Peyer's patch (tissue), 4 donors: Measurements from ENCODE around the gene MAML2. TPM values are rescaled to one million over a fixed set of nuclear protein-coding genes. Genes with fewer than 3 reads are reported as not detected.
A peak's percentile ranks its signal among the peaks of the same experiment; 100 is the strongest.

Experiments used
- DNase-seq, 3 donors: peaks; one replicate each; pipeline ENCODE4 v3.0.0-alpha.2; 2017 to 2019
- H3K27ac ChIP-seq, 4 donors: fragments of 200-600 bp; sonication (generic); one replicate each; pipeline ENCODE4 v1.5.1; 2016 to 2019
- H3K27me3 ChIP-seq, 2 donors: fragments of 200-600 bp; sonication (generic); one replicate each; pipeline ENCODE4 v1.5.1; 2019
- H3K36me3 ChIP-seq, 3 donors: fragments of 200-600 bp; sonication (generic); one replicate each; pipeline ENCODE4 v1.5.1; 2016 to 2019
- H3K4me1 ChIP-seq, 4 donors: fragments of 200-600 bp; sonication (generic); one replicate each; pipeline ENCODE4 v1.5.1; 2016 to 2019
- H3K4me3 ChIP-seq, 4 donors: fragments of 200-600 bp; sonication (generic); 1 replicate in 3 of 4; 2 replicates in 1 of 4; pipeline ENCODE4 v1.5.1; 2016 to 2019; ENCODE audit warnings: mild to moderate bottlenecking in 1 of 4
- H3K9me3 ChIP-seq, 4 donors: fragments of 200-600 bp; sonication (generic); one replicate each; pipeline ENCODE4 v1.5.1; 2016 to 2019; ENCODE audit warnings: mild to moderate bottlenecking in 1 of 4
- POLR2A ChIP-seq, 2 donors: fragments of 450-650 bp; IDR thresholded peaks; one replicate each; pipeline ENCODE4 v1.5.1; 2017; ENCODE audit warnings: antibody characterized with exemption in 2 of 2, mild to moderate bottlenecking in 2 of 2, moderate library complexity in 2 of 2
- total RNA-seq, 4 donors: library from RNA; depleted of rRNA; stranded (reverse); fragments of >200 nt; gene quantifications; one replicate each; pipeline ENCODE4 v1.1.0, GENCODE V29; 2016
- TF ChIP-seq, protein P1 (sequence below), 6 experiments: fragments of 450-650 bp in 4 of 6; fragments of 200-600 bp in 2 of 6; sonication (generic) in 1 of 6; IDR thresholded peaks; one replicate each; pipeline ENCODE4 v1.5.1; 2017 to 2019; ENCODE audit warnings: antibody characterized with exemption in 6 of 6, mild to moderate bottlenecking in 3 of 6, moderate library complexity in 1 of 6

MAML2 gene
- total RNA-seq, 4 donors from 2014 or later, result 8.4 to 60.2 (median 22.7) TPM

DNA sequence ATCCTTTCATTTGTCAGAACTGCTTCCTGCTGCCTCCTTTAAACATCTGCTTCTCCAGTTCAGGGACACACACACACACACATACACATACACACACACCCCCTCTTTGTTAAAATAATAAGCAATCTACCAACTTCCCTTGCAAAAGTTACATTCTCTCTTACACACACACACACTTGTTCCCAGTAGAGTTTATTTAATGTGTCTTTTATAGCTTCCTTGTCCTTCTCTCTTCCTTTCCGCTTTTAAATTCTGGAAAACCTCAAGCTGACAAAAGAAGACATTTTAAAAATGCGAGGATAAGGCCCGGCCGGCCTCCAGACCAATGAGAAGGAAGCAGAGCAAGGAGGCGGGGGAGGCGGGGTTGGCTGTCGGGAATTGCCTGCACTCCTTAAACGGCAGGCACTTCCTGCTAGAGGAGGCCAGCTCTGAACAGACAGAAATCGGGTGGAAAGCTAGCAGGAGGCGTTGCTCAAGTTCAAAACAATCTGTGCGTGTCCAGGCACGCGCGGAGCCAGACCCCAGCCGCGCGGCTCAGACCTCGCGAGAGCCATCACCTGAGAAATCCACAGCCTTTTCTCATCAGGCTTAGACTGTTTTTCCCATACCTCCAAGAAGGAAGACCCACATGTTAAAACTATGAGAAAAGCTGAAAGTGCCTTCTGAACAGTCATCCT, 99.9 kb downstream of the MAML2 start:
- peak overlapping the region; percentile 35 to 57 (median 42) for H3K4me3 ChIP-seq
- no peaks in the 10 kb centered on the region for H3K36me3 ChIP-seq
- H3K27me3 ChIP-seq, result no peaks in the 10 kb centered on the region
- H3K27ac ChIP-seq, result peak overlapping the region; percentile 71 to 90 (median 80)
- no peaks in the 10 kb centered on the region for H3K9me3 ChIP-seq
- DNase-seq, result peak; percentile 80 to 95 (median 89)
- H3K4me1 ChIP-seq, result peaks cover 0 to 18% (median 0%) of the 10 kb centered on the region in 4 donors
- TF ChIP-seq, protein P1, sequence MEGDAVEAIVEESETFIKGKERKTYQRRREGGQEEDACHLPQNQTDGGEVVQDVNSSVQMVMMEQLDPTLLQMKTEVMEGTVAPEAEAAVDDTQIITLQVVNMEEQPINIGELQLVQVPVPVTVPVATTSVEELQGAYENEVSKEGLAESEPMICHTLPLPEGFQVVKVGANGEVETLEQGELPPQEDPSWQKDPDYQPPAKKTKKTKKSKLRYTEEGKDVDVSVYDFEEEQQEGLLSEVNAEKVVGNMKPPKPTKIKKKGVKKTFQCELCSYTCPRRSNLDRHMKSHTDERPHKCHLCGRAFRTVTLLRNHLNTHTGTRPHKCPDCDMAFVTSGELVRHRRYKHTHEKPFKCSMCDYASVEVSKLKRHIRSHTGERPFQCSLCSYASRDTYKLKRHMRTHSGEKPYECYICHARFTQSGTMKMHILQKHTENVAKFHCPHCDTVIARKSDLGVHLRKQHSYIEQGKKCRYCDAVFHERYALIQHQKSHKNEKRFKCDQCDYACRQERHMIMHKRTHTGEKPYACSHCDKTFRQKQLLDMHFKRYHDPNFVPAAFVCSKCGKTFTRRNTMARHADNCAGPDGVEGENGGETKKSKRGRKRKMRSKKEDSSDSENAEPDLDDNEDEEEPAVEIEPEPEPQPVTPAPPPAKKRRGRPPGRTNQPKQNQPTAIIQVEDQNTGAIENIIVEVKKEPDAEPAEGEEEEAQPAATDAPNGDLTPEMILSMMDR (IDR thresholded peaks at IDR 0.05), result no peak
- TF ChIP-seq POLR2A (IDR thresholded peaks at IDR 0.05), result peak; percentile 35 to 54

DNA sequence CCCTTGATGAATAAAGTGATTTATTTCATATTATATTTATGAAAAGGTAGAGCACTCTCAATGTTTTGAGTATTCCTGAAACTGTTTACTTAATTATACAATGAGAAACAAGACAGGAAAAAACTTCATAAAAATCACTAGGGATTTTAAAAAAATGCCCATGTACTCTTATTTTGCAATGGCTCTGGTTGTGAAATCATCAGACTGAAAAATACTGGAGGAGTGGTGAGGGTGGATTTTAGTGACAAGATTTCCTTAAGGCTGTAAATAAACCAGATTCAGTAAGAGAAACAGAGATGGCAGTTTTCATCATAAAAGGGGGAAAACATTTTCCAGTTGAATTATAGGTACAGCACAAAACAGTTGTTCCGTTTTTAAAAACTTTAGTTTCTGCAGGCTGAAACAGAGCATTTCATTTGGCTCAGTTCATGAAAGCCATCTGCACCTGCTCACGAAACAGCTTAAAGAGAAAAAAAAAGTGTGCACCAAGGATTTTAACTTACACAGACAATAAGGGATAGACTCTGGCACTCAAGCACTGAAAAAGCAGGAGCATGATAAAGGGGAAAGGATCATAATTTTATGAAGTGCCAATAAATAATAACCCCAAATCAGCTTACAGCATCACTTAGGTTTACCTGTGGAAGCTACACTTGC, 100.7 kb downstream of the MAML2 start:
- DNase-seq, result no peak
- no peak for TF ChIP-seq POLR2A (IDR thresholded peaks at IDR 0.05)
- TF ChIP-seq, protein P1 (IDR thresholded peaks at IDR 0.05), result no peak
- Histone ChIP-seq H3K4me1 (peaks cover 0 to 24% (median 0%) of the 10 kb centered on the region in 4 donors), H3K27ac (peak overlapping the region; percentile 46 to 90 (median 76)), H3K9me3 (no peaks in the 10 kb centered on the region), H3K4me3 (peak overlapping the region in 1 of 4 donors; percentile 57), H3K36me3 (no peaks in the 10 kb centered on the region), H3K27me3 (no peaks in the 10 kb centered on the region)

DNA sequence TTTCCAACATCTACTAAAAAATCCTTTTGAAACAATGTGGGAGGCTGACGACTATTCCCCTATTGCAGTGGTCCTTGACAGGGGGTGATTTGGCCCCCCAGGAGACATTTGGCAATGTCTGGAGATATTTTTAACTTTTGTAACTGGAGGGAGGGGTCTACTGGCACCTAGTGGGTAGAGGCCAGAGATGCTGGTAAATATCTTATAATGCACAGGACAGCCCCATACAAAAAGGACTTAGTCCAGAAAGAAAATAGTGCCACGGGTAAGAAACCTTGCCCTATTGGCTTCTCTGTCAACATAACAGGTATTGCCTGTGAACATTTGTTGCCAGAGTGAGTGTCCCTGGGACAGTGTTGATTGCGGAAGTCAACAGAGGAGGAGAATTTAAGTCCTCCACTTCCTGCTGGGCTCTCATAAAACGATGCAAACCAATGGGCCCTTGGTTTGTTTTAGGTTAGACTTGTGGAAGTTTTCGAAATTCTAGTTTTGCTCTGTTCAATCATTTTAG, 101.6 kb downstream of the MAML2 start:
- DNase-seq, result peak in 1 of 3 donors; percentile 48
- H3K9me3 ChIP-seq, result no peaks in the 10 kb centered on the region
- no peaks in the 10 kb centered on the region for H3K27me3 ChIP-seq
- H3K4me1 ChIP-seq, result peaks cover 0 to 25% (median 0%) of the 10 kb centered on the region in 4 donors
- TF ChIP-seq POLR2A (IDR thresholded peaks at IDR 0.05), result no peak
- TF ChIP-seq, protein P1 (IDR thresholded peaks at IDR 0.05), result peak in 1 of 6 experiments; percentile 12
- no peaks in the 10 kb centered on the region for H3K36me3 ChIP-seq
- H3K27ac ChIP-seq, result peak overlapping the region in 2 of 4 donors; percentile 46 to 90
- H3K4me3 ChIP-seq, result no peak overlapping the region

DNA sequence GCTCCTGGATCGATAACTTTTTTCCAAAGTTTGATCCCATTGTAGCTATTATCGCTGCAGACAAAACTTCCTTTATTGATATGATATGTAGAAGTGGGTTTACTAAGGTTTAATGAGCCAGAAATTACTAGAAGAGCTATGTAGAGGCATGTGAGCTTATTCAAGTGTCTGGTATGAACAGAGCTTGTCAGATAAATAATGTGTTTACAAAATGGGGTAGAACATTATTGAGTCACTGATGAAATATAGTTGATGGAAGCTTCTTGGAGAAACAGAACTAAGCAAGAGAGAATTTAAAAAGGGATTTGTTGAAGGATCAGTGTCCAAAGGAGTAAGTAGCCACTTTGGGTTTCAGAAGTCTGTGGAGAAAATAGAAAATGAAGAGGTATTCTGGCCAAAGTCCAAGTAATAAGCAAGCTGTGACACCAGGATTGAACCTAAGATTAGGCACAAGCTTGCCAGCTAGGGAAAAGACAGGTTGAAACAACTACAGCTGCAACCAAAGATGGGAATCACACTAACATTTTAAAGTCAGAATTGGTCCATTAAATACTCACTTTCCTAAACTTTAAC, 104.3 kb downstream of the MAML2 start:
- DNase-seq, result no peak
- Histone ChIP-seq H3K36me3 (no peaks in the 10 kb centered on the region), H3K27me3 (no peaks in the 10 kb centered on the region), H3K4me3 (no peak overlapping the region), H3K9me3 (no peaks in the 10 kb centered on the region), H3K27ac (peak overlapping the region in 3 of 4 donors; percentile 1 to 66 (median 48)), H3K4me1 (peaks cover 0 to 21% (median 3%) of the 10 kb centered on the region in 4 donors)
- TF ChIP-seq, protein P1 (IDR thresholded peaks at IDR 0.05), result no peak
- TF ChIP-seq POLR2A (IDR thresholded peaks at IDR 0.05), result no peak

DNA sequence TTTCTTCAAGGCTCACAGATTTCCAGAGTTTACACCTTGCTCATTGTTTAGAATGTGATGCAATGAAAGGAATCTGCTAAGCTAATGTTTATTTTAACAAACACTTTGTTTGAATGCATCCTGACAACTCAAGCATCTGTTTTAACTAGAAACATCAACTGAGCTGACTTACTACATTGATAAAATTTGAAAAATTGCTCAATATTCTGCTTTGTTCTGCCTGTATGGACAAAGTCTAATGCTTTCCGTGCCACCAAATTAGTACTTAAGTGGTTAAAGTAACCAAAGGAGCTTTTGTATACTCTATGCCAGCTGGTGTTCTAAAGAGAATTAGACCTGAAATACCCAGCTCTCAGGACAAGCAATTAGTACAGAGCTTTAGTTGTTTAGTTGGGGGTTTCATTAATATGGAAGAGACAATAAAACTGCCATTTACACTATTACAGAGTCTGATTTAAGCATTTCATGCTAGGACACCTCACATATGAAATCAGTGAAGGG, 105.2 kb downstream of the MAML2 start:
- Histone ChIP-seq H3K4me3 (no peak overlapping the region), H3K4me1 (peaks cover 0 to 18% (median 3%) of the 10 kb centered on the region in 4 donors), H3K27me3 (no peaks in the 10 kb centered on the region), H3K27ac (peak overlapping the region in 2 of 4 donors; percentile 10 to 66), H3K9me3 (no peaks in the 10 kb centered on the region), H3K36me3 (no peaks in the 10 kb centered on the region)
- no peak for DNase-seq
- TF ChIP-seq, protein P1 (IDR thresholded peaks at IDR 0.05), result no peak
- TF ChIP-seq POLR2A (IDR thresholded peaks at IDR 0.05), result no peak
